Omental fat pad (tissue), 4 donors: Measurements from ENCODE around the gene PPP1R15A. TPM values are rescaled to one million over a fixed set of nuclear protein-coding genes. Genes with fewer than 3 reads are reported as not detected.
"Not testable (repeated sequence)": the region's sequence is repeated elsewhere in the genome, so short reads cannot be mapped to it uniquely, and the experiment has no call there.

Source experiments
- ATAC-seq: fragments of 150-250 bp; one replicate; pipeline ENCODE4 v1.9.1; 2016; ENCODE audit warnings: mild to moderate bottlenecking, moderate library complexity; ENCODE audit not compliant: low FRiP score
- DNase-seq: peaks from one replicate; pipeline ENCODE4 v3.0.0-alpha.2; 2019; ENCODE audit warnings: low spot score
- total RNA-seq, 4 donors: library from RNA; depleted of rRNA; stranded (reverse); fragments of >200 nt; gene quantifications; one replicate each; pipeline ENCODE4 v1.1.0, GENCODE V29; 2016
- TF ChIP-seq, protein P1 (sequence below), 3 donors: fragments of 450-650 bp; IDR thresholded peaks; one replicate each; pipeline ENCODE4 v1.5.1; 2016 to 2017; ENCODE audit warnings: antibody characterized with exemption in 3 of 3, mild to moderate bottlenecking in 3 of 3, moderate library complexity in 2 of 3

The PPP1R15A gene
- total RNA-seq, 4 donors from 2014 or later = 105 to 282 (median 176) TPM

DNA sequence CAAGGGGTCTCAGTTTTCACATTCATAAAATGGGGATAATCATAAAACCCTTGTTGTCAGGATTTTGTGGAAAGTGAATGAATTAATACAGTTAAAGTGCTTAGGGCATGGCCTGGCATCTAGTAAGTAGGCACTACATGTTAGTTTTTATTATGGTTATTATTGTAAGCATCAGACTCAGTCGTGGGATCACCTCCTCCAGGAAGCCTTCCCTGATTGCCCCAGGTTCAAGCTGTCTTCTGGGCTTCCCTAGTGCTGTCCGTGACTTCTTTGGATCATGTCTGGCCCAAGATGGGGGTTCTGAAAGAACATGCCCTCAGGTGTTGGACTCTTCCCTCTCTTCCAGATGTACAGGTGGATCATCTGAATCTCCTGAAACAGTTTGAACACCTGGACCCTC lies 38.6 kb downstream of the PPP1R15A start:
- ATAC-seq = no peak
- TF ChIP-seq, protein P1, sequence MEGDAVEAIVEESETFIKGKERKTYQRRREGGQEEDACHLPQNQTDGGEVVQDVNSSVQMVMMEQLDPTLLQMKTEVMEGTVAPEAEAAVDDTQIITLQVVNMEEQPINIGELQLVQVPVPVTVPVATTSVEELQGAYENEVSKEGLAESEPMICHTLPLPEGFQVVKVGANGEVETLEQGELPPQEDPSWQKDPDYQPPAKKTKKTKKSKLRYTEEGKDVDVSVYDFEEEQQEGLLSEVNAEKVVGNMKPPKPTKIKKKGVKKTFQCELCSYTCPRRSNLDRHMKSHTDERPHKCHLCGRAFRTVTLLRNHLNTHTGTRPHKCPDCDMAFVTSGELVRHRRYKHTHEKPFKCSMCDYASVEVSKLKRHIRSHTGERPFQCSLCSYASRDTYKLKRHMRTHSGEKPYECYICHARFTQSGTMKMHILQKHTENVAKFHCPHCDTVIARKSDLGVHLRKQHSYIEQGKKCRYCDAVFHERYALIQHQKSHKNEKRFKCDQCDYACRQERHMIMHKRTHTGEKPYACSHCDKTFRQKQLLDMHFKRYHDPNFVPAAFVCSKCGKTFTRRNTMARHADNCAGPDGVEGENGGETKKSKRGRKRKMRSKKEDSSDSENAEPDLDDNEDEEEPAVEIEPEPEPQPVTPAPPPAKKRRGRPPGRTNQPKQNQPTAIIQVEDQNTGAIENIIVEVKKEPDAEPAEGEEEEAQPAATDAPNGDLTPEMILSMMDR (IDR thresholded peaks at IDR 0.05) = no peak
- no peak for DNase-seq

DNA sequence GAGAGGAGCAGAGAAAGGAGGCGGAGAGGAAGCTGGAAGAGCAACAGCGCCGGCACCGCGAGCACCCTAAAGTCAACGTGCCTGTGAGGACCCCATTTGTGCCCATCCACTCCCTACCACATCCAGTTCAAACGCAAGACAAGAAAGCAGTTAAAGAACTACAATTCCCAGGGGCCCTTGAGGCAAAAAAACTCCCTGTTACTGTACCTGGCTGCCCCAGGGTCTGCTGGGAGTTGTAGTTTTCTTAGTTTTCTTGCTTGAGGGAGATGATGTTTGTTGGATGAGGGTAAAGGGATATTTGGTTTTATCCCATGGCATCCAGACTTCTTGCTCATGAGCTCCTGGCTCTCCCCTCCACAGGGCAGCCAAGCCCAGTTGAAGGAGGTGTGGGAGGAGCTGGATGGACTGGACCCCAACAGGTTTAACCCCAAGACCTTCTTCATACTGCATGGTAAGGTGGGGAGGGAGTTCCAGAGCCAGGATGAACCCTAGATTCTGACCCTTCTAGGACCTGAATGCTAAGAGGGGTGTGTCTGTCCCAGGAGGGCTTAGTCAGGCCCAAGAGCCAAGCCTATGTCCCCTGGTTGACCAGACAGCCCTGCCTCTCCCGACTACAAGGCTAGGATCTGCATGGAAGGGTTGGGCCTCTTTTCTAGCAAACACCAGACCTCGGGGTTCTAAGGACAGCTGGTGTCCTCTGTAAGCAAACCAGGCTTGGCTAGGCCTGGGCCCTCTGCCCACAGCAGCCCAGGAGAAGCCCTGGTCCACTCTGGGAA lies 41.1 kb downstream of the PPP1R15A start:
- DNase-seq (no peak), ATAC-seq (no peak)
- TF ChIP-seq, protein P1 (IDR thresholded peaks at IDR 0.05) = no peak

DNA sequence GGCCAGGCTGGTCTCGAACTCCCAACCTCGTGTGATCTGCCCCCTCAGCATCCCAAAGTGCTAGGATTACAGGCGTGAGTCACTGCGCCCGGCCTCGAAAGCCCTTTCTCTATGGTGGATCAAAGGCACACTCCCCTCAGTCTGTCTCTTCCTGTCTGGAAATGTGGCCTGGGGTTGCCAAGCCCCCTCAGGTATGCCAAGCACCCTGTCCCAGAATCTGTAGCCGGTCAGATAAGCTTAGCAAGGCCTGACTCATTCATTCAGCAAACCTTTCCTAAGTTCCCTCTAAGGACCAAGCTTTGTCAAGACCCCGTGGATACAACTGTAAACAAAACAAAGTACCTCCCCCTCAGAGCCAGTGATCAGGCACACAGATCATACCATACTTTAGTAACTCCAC lies 42.0 kb downstream of the PPP1R15A start:
- TF ChIP-seq, protein P1 (IDR thresholded peaks at IDR 0.05) = no peak
- no peak for DNase-seq
- ATAC-seq = no peak

DNA sequence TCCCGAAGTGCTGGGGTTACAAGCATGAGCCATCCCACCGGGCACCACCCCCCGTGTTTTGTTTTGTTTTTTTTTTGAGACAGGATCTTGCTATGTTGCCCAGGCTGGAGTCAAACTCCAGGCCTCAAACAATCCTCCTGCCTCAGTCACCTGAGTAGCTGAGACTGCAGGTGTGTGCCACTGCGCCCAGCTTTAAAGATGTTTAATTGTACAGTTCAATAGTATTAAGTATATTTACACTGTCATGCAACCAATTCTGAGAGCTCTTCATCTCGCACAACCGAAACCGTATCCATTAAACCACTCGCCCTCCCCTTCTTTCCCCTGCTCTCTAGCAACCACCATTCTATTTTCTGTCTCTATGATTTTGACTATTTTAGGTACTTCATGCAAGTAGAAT lies 43.5 kb downstream of the PPP1R15A start:
- DNase-seq (no peak), ATAC-seq (no peak)
- TF ChIP-seq, protein P1 (IDR thresholded peaks at IDR 0.05) = no peak

DNA sequence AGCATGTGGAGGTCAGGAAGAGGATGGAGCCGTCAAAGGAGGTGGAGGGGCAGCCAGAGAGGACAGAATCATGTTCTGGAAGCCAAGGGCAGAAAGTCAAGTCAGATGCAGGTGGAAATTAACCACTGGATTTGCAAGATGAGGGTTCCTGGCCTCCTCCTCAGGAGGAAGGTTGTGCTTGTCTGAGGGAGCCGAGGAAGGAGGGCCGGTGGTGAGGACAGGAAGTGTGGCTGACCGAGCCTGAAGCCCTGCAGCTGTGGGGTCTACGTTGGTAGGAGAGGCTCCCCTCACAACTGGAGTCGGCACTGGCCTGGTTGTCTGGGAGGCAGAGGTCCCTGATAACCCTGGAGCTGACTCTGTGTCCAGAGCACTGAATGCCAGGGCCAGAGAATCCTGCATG lies 45.9 kb downstream of the PPP1R15A start:
- ATAC-seq (no peak), DNase-seq (no peak)
- TF ChIP-seq, protein P1 (IDR thresholded peaks at IDR 0.05) = no peak

DNA sequence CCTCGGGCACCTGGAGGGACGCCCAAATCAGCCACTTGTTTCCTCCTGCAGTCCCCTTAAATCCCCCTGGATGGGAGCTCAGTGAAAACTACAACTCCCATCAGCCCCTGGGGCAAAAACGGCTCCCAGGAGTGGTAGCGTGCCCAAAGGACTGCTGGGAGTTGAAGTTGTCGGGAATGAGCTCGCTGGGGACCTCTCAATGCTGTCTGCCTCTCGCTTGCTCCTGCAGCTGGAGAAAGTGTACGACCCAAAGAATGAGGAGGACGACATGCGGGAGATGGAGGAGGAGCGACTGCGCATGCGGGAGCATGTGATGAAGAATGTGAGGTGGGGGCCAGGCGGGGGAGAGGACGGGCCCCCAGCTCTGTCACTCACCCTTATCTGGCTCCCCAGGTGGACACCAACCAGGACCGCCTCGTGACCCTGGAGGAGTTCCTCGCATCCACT lies 46.6 kb downstream of the PPP1R15A start:
- TF ChIP-seq, protein P1 (IDR thresholded peaks at IDR 0.05) = no peak
- DNase-seq (no peak), ATAC-seq (no peak)

DNA sequence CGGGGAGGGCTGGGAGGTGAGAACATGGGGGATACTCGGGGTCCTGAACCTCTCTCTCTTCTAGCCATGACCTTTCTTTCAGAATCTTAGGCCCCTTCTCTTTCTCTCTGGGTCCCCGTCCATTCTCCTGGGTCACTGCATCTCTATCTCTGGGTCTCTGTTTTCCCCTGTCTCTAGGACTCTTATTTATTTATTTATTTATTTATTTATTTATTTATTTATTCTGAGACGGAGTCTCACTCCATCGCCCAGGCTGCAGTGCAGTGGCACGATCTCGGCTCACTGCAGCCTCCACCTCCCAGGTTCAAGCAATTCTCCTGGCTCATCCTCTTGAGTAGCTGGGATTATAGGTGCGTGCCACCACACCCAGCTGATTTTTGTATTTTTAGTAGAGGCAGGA lies 47.0 kb downstream of the PPP1R15A start:
- DNase-seq, ATAC-seq: not testable (repeated sequence)
